HepG2 (cell line): ENCODE data around the gene MRPS25. TPM values are rescaled to one million over a fixed set of nuclear protein-coding genes. Genes with fewer than 3 reads are reported as not detected.
A peak's percentile ranks its signal among the peaks of the same experiment; 100 is the strongest.

Experiments used
- FLYWCH1 ChIP-seq: sonication (generic); formaldehyde crosslinking; IDR thresholded peaks from 2 replicates; pipeline ENCODE4 v1.8.1; 2023; ENCODE audit warnings: mild to moderate bottlenecking, missing genetic modification reagents
- GTF2F1 ChIP-seq: fragments of 150-350 bp; IDR thresholded peaks from 2 replicates; pipeline ENCODE4 v1.6.1; 2014; ENCODE audit warnings: low read length
- KDM5B ChIP-seq: sonication (generic); formaldehyde crosslinking; IDR thresholded peaks from 2 replicates; pipeline ENCODE4 v1.4.0; 2020; ENCODE audit warnings: missing genetic modification reagents, mild to moderate bottlenecking, borderline replicate concordance
- RORA ChIP-seq: sonication (generic); formaldehyde crosslinking; IDR thresholded peaks from 2 replicates; pipeline ENCODE4 v1.5.0; 2020; ENCODE audit warnings: mild to moderate bottlenecking, missing genetic modification reagents, moderate library complexity
- XBP1 ChIP-seq: sonication (generic); formaldehyde crosslinking; IDR thresholded peaks from 2 replicates; pipeline ENCODE4 v1.5.0; 2020; ENCODE audit warnings: missing genetic modification reagents
- ZC3H4 ChIP-seq: sonication (generic); formaldehyde crosslinking; IDR thresholded peaks from 2 replicates; pipeline ENCODE4 v1.4.0; 2020; ENCODE audit warnings: missing genetic modification reagents, borderline replicate concordance
- ZNF383 ChIP-seq: sonication (generic); formaldehyde crosslinking; IDR thresholded peaks from 2 replicates; pipeline ENCODE4 v1.4.0; 2020; ENCODE audit warnings: missing genetic modification reagents, mild to moderate bottlenecking, borderline replicate concordance
- ZNF839 ChIP-seq: sonication (generic); formaldehyde crosslinking; IDR thresholded peaks from 2 replicates; pipeline ENCODE4 v1.4.0; 2020; ENCODE audit warnings: missing genetic modification reagents, mild to moderate bottlenecking, borderline replicate concordance
- polyA plus RNA-seq, 8 experiments: library from polyadenylated mRNA; depleted of rRNA in 3 of 8; stranded (reverse) in 7 of 8; unstranded in 1 of 8; fragments of >200 nt; fragmentation: Illumina TruSeq in 4 of 8; extraction: Trizol in 4 of 8; gene quantifications; 2 replicates each; pipeline versions ENCODE4 v1.2.1 to v1.2.3, GENCODE V29; 2011 to 2016; ENCODE audit warnings: low read depth in 4 of 8, missing spikeins in 1 of 8, mixed read lengths in 1 of 8; ENCODE audit not compliant: insufficient read depth in 1 of 8
- total RNA-seq, 5 experiments: library from RNA; depleted of rRNA; stranded (reverse); fragments of >200 nt; fragmentation: Illumina TruSeq; extraction: Trizol; gene quantifications; 2 replicates each; pipeline ENCODE4 v1.2.3, GENCODE V29; 2016; ENCODE audit warnings: low read depth in 1 of 5
- TF ChIP-seq, protein P1 (sequence below): sonication (generic); formaldehyde crosslinking; IDR thresholded peaks from 2 replicates; pipeline ENCODE4 v1.4.0; 2020; ENCODE audit warnings: low read depth, missing genetic modification reagents
- TF ChIP-seq, protein P2 (sequence below): sonication (generic); formaldehyde crosslinking; IDR thresholded peaks from 2 replicates; pipeline ENCODE4 v1.4.0; 2020; ENCODE audit warnings: mild to moderate bottlenecking, missing genetic modification reagents, borderline replicate concordance
- TF ChIP-seq, protein P3 (sequence below): sonication (generic); formaldehyde crosslinking; IDR thresholded peaks from 2 replicates; pipeline ENCODE4 v1.4.0; 2020; ENCODE audit warnings: mild to moderate bottlenecking, missing genetic modification reagents
- TF ChIP-seq, protein P4 (sequence below): sonication (generic); formaldehyde crosslinking; IDR thresholded peaks from 2 replicates; pipeline ENCODE4 v1.4.0; 2020; ENCODE audit warnings: missing genetic modification reagents, borderline replicate concordance
- TF ChIP-seq, protein P5 (sequence below): sonication (generic); formaldehyde crosslinking; IDR thresholded peaks from 2 replicates; pipeline ENCODE4; 2020; ENCODE audit warnings: missing genetic modification reagents, mild to moderate bottlenecking, borderline replicate concordance
- TF ChIP-seq, protein P6 (sequence below): sonication (generic); formaldehyde crosslinking; IDR thresholded peaks from 2 replicates; pipeline ENCODE4 v1.8.1; 2023; ENCODE audit warnings: missing genetic modification reagents, mild to moderate bottlenecking, borderline replicate concordance

MRPS25 gene
- total and polyA plus RNA-seq, 2 of the 13 experiments (the other 11 are each of a cell fraction or from before 2014, with no cell fraction given): 60.1 to 74.3 TPM

DNA sequence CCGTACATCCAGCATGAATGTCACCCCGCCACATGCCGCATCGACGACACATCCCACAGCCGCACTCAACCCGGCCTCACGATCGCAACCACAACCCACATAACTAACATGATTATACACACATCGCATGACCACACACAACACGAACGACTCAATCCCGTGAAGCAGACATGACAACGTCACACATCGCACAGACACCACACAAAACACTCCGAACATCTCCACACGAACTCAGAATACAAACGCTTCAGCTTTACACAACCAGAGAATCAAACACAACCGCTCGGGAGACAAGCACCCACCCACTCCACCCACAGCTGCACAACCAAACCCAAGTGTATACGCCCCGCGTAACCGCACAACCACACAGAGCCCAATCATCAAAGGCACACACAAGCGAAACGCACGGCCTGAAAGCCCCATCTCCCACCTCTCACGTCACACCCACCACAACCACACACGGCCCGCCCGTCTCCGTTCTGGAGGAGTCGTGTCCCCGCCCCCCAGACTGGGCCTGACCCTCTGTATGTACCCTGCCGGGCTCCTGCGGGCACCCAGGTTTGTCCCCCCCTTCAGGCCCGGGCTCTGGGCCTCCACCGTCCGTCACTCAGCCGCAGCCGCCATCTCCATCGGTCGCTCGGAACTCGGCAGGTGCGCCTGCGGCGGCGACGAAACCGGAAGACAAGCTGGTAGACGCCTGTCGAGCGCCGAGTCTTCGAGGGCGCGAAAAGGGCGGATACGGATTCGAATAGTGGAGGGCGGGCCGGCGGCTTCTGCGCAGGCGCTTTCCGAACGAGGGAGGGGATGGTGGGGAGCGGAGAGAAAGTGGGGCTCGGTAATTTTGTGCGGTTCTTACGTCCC is 33.6 kb upstream of the MRPS25 start, which contains the start of gene RBSN (continued):
- TF ChIP-seq, protein P1, sequence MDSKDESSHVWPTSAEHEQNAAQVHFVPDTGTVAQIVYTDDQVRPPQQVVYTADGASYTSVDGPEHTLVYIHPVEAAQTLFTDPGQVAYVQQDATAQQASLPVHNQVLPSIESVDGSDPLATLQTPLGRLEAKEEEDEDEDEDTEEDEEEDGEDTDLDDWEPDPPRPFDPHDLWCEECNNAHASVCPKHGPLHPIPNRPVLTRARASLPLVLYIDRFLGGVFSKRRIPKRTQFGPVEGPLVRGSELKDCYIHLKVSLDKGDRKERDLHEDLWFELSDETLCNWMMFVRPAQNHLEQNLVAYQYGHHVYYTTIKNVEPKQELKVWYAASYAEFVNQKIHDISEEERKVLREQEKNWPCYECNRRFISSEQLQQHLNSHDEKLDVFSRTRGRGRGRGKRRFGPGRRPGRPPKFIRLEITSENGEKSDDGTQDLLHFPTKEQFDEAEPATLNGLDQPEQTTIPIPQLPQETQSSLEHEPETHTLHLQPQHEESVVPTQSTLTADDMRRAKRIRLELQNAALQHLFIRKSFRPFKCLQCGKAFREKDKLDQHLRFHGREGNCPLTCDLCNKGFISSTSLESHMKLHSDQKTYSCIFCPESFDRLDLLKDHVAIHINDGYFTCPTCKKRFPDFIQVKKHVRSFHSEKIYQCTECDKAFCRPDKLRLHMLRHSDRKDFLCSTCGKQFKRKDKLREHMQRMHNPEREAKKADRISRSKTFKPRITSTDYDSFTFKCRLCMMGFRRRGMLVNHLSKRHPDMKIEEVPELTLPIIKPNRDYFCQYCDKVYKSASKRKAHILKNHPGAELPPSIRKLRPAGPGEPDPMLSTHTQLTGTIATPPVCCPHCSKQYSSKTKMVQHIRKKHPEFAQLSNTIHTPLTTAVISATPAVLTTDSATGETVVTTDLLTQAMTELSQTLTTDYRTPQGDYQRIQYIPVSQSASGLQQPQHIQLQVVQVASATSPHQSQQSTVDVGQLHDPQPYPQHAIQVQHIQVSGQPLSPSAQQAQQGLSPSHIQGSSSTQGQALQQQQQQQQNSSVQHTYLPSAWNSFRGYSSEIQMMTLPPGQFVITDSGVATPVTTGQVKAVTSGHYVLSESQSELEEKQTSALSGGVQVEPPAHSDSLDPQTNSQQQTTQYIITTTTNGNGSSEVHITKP (CRISPR knock-in tag): peak; percentile 67; the same call in 1 of the 2 replicates
- TF ChIP-seq ZNF383 (CRISPR knock-in tag) (0 out of 2 replicates have a peak, but pooled peaks have one; percentile 43), ZNF839 (no peak), RORA (CRISPR knock-in tag) (no peak), ZC3H4 (CRISPR knock-in tag) (no peak), GTF2F1 (no peak), KDM5B (CRISPR knock-in tag) (peak; percentile 81; the same call in 1 of the 2 replicates), FLYWCH1 (CRISPR knock-in tag) (no peak), XBP1 (CRISPR knock-in tag) (0 out of 2 replicates have a peak, but pooled peaks have one; percentile 15)
- TF ChIP-seq, protein P2, sequence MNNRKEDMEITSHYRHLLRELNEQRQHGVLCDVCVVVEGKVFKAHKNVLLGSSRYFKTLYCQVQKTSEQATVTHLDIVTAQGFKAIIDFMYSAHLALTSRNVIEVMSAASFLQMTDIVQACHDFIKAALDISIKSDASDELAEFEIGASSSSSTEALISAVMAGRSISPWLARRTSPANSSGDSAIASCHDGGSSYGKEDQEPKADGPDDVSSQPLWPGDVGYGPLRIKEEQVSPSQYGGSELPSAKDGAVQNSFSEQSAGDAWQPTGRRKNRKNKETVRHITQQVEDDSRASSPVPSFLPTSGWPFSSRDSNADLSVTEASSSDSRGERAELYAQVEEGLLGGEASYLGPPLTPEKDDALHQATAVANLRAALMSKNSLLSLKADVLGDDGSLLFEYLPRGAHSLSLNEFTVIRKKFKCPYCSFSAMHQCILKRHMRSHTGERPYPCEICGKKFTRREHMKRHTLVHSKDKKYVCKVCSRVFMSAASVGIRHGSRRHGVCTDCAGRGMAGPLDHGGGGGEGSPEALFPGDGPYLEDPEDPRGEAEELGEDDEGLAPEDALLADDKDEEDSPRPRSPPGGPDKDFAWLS (CRISPR knock-in tag): 0 out of 2 replicates have a peak, but pooled peaks have one; percentile 58
- TF ChIP-seq, protein P3, sequence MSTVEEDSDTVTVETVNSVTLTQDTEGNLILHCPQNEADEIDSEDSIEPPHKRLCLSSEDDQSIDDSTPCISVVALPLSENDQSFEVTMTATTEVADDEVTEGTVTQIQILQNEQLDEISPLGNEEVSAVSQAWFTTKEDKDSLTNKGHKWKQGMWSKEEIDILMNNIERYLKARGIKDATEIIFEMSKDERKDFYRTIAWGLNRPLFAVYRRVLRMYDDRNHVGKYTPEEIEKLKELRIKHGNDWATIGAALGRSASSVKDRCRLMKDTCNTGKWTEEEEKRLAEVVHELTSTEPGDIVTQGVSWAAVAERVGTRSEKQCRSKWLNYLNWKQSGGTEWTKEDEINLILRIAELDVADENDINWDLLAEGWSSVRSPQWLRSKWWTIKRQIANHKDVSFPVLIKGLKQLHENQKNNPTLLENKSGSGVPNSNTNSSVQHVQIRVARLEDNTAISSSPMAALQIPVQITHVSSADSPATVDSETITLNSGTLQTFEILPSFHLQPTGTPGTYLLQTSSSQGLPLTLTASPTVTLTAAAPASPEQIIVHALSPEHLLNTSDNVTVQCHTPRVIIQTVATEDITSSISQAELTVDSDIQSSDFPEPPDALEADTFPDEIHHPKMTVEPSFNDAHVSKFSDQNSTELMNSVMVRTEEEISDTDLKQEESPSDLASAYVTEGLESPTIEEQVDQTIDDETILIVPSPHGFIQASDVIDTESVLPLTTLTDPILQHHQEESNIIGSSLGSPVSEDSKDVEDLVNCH (CRISPR knock-in tag): no peak
- TF ChIP-seq, protein P4, sequence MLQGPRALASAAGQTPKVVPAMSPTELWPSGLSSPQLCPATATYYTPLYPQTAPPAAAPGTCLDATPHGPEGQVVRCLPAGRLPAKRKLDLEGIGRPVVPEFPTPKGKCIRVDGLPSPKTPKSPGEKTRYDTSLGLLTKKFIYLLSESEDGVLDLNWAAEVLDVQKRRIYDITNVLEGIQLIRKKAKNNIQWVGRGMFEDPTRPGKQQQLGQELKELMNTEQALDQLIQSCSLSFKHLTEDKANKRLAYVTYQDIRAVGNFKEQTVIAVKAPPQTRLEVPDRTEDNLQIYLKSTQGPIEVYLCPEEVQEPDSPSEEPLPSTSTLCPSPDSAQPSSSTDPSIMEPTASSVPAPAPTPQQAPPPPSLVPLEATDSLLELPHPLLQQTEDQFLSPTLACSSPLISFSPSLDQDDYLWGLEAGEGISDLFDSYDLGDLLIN: peak; percentile 43; the same call in 1 of the 2 replicates
- TF ChIP-seq, protein P5, sequence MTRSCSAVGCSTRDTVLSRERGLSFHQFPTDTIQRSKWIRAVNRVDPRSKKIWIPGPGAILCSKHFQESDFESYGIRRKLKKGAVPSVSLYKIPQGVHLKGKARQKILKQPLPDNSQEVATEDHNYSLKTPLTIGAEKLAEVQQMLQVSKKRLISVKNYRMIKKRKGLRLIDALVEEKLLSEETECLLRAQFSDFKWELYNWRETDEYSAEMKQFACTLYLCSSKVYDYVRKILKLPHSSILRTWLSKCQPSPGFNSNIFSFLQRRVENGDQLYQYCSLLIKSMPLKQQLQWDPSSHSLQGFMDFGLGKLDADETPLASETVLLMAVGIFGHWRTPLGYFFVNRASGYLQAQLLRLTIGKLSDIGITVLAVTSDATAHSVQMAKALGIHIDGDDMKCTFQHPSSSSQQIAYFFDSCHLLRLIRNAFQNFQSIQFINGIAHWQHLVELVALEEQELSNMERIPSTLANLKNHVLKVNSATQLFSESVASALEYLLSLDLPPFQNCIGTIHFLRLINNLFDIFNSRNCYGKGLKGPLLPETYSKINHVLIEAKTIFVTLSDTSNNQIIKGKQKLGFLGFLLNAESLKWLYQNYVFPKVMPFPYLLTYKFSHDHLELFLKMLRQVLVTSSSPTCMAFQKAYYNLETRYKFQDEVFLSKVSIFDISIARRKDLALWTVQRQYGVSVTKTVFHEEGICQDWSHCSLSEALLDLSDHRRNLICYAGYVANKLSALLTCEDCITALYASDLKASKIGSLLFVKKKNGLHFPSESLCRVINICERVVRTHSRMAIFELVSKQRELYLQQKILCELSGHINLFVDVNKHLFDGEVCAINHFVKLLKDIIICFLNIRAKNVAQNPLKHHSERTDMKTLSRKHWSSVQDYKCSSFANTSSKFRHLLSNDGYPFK (CRISPR knock-in tag): peak; percentile 86; the same call in 1 of the 2 replicates
- TF ChIP-seq, protein P6, sequence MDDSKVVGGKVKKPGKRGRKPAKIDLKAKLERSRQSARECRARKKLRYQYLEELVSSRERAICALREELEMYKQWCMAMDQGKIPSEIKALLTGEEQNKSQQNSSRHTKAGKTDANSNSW: peak; percentile 62; the same call in 1 of the 2 replicates
